Measurements from ENCODE around the gene LZTFL1. TPM values are rescaled to one million over a fixed set of nuclear protein-coding genes. Genes with fewer than 3 reads are reported as not detected.

Gene LZTFL1
- total RNA-seq, 1 experiment from 2014 or later = 21.0 TPM

- no peaks in the 10 kb centered on the region for H3K9me2 ChIP-seq (ENCODE audit: insufficient read depth)
- no peak for ATAC-seq
- no peak overlapping the region for H3K4me3 ChIP-seq (replicated peaks in 1 of 2; ENCODE audit: low read depth in 1 of 2, low read length in 2 of 2)
- POLR2A ChIA-PET = no interaction called here
- no peak for TF ChIP-seq SRF (IDR thresholded peaks at IDR 0.05; ENCODE audit: low read depth)
- TF ChIP-seq TCF7L2 (IDR thresholded peaks at IDR 0.05; ENCODE audit: borderline replicate concordance, extremely low read depth, insufficient read depth, insufficient read length) = no peak
- TF ChIP-seq REST (IDR thresholded peaks at IDR 0.05; ENCODE audit: low read depth) = no peak
- TF ChIP-seq POLR2A (IDR thresholded peaks at IDR 0.05; ENCODE audit: borderline replicate concordance, extremely low read depth, insufficient read depth, insufficient read length) = no peak
- TF ChIP-seq EGR1 (IDR thresholded peaks at IDR 0.05; ENCODE audit: low read depth) = no peak
- no peak for TF ChIP-seq ZNF274 (IDR thresholded peaks at IDR 0.05; ENCODE audit: low read depth, low read length)
- no peak for TF ChIP-seq ATF3 (IDR thresholded peaks at IDR 0.05)
- TF ChIP-seq ELF1 (IDR thresholded peaks at IDR 0.05; ENCODE audit: borderline replicate concordance, low read depth) = no peak
- TF ChIP-seq MAX (IDR thresholded peaks at IDR 0.05) = no peak
- TF ChIP-seq ZBTB33 (IDR thresholded peaks at IDR 0.05; ENCODE audit: extremely low read depth, insufficient replicate concordance, low read length) = no peak
- no peak for TF ChIP-seq SP1 (IDR thresholded peaks at IDR 0.05; ENCODE audit: low read depth)
- TF ChIP-seq CEBPB (IDR thresholded peaks at IDR 0.05; ENCODE audit: low read depth) = no peak
- TF ChIP-seq JUND (IDR thresholded peaks at IDR 0.05) = no peak
- no peak for TF ChIP-seq YY1 (IDR thresholded peaks at IDR 0.05; ENCODE audit: extremely low read depth, insufficient replicate concordance, low read depth, low read length)
- TF ChIP-seq POLR2AphosphoS5 (IDR thresholded peaks at IDR 0.05; ENCODE audit: low read depth, low read length) = no peak
- CTCF ChIA-PET = no interaction called here
- no peaks in the 10 kb centered on the region for H3K4me1 ChIP-seq (ENCODE audit: control insufficient read depth in 1 of 2, insufficient read depth in 2 of 2, low read length in 2 of 2)
- BruUV-seq (replicated peaks) = no TSS peak
- H3K27me3 ChIP-seq (ENCODE audit: insufficient read depth, low read length) = no peaks in the 10 kb centered on the region
- RAD21 ChIA-PET (ENCODE audit: low non-redundant PET in 1 of 2, low total read pairs in 2 of 2, uncharacterized antibody in 2 of 2, unreplicated experiment in 2 of 2) = no interaction called here
- H2AFZ ChIP-seq (ENCODE audit: low read depth, low read length, poor library complexity, severe bottlenecking) = no peak overlapping the region
- no peak overlapping the region for H3K27ac ChIP-seq (ENCODE audit: low read depth, low read length)
- DNase-seq (ENCODE audit: low read depth, low spot score) = no peak
- no peaks in the 10 kb centered on the region for H3K36me3 ChIP-seq (ENCODE audit: control insufficient read depth in 1 of 2, insufficient read depth in 2 of 2, low read length in 2 of 2)
- H3K79me2 ChIP-seq (ENCODE audit: insufficient read depth, low read length) = no peaks in the 10 kb centered on the region
- H3K9me3 ChIP-seq (ENCODE audit: control insufficient read depth in 1 of 2, insufficient read depth in 1 of 2, low read depth in 1 of 2, low read length in 2 of 2) = peaks cover 0 to 11% of the 10 kb centered on the region in 2 experiments; a peak in 3 of 4 replicates
- H3K4me2 ChIP-seq (ENCODE audit: low read length) = no peak overlapping the region
- intact Hi-C loops (cut with micrococcal nuclease) = no loop called here
- H3K9ac ChIP-seq (ENCODE audit: low read length) = no peak overlapping the region
- no peaks in the 10 kb centered on the region for H4K20me1 ChIP-seq (ENCODE audit: insufficient read depth)
These were observed 23.6 kb upstream of the LZTFL1 start for GRCh38 chr3:45865563-45865962.
